Putamen (tissue), 1 donor: Measurements from ENCODE around the gene AK4.

Experiments used
- DNase-seq: peaks from one replicate; pipeline ENCODE4 v3.0.0-alpha.2; 2016; ENCODE audit warnings: low spot score

The AK4 gene

GRCh38 chr1:65176591-65176990 is 28.6 kb downstream of the AK4 start:
- DNase-seq = no peak

DNA sequence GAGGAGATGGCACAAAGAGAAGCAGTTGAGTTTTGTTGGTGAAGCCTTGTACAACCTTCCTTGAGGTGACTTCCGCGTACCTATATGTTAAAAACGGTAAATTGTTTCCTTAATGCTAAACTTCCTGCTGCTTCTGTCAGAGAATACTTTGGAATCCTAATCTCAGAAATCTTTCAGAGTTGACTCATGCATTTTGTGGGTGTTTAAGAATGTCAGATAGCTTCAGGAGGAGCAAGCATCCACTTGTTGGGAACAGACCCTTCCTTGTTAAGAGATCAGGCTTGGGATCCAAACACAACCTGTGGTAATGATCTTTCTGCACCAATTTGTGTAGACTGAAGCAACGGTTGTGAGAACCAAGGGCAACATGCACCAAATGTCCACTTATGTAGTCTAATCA is 29.5 kb downstream of the AK4 start:
- DNase-seq = no peak

DNA sequence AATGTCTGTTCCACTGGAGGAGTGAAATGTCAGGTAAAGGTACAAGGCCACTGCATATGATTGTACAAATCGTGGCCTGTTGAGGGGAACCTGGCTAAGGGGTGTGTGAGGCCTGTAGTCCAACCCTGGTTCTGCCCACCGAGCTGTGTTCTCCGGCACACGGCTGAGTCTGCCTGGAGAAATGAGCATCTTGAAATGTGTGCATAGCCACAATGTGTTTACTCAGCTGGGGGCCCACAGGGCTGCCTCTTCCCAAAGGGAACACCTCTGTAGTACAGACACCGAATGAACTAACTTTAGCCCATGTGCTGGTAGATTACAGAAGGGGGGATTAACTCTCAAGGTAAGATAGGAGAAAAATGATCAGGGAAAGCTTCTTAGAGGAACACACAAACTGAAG is 30.2 kb downstream of the AK4 start:
- no peak for DNase-seq

GRCh38 chr1:65179148-65179547 is 31.1 kb downstream of the AK4 start:
- no peak for DNase-seq

- DNase-seq = no peak
Observed at GRCh38 chr1:65180977-65181376, 33.0 kb downstream of the AK4 start.

- no peak for DNase-seq
Observed at GRCh38 chr1:65182658-65183268, 34.8 kb downstream of the AK4 start.

- DNase-seq = no peak
Observed at GRCh38 chr1:65189576-65190115, 41.6 kb downstream of the AK4 start.

GRCh38 chr1:65190229-65190628 is 42.2 kb downstream of the AK4 start:
- no peak for DNase-seq

- no peak for DNase-seq
Observed at GRCh38 chr1:65193129-65193695, 45.2 kb downstream of the AK4 start.

DNA sequence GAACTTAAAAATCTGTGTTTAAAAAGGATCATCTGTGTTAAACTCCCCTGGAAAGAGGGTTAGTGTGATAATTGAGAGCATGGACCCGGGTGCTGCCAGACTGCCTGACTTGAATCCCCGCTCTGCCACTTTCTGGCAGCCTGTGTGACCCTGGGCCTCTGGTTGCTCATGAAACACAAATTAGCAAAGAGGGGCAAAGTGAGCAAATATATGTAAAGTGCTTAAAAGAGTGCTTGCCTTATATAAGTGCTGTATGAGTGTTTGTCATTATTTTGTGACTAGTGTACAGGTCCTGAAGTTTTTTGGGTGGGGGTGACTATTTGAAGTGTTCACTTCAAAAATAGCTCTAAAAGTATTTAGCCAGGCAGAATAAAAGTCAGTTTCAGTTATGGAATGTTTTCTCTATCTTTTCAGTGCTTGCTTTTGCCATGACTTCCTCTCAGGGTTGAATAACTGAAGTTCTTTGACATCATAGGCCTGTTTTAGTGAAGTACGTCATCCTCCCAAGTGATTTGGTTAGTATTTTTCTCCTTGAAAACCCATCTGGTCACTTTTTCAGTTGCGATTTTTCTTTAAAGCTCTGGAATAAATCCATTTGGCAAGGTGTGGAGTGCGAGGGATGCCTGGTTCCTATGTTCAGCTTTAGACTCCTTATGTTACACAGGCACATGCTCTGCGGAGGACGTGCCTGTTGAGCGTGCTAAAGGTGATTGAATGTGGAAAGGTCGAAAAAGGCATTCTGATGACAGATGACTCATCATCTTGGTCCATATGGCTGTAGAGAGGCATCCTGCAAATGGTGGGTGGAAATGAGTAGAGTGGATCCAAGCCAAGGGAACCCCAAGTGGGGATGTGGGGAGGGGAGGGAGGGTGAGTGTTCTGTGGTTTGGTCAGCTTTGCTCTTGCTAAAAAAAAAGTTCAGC is 47.8 kb downstream of the AK4 start:
- DNase-seq = no peak

DNA sequence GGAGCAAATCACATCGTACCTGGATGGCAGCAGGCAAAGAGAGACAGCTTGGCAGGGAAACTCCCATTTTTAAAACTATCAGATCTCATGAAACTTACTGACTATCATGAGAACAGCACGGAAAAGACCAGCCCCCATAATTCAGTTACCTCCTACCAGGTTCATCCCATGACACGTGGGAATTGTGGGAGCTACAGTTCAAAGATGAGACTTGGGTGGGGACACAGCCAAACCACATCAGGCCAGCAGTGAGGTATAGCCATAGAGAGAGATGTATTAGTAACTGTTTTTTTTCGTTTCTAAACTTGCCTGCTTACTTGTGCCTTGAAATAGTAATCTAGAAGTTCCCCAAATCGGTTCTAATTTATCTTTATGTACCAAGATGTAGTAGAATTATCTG is 48.9 kb downstream of the AK4 start:
- DNase-seq = no peak

DNA sequence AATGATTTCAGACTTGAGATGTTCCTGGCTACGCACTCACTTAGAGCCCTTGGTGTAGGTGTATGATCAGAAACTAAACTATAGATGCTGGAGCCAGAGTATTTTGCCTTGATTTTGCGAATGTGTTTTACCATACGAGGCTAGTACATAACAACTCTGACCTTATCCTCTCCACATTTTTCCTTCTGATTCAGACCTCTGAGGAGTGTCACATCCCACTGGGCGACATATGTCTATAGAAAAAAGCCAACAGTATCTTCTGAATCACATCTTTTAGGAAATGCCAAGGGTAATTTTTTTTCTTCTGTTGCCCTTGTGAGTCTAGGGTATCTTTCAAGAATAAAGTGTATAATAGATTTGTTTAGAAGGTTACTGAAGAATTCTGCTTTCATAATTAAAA is 49.6 kb downstream of the AK4 start:
- no peak for DNase-seq

- DNase-seq = no peak
Observed at GRCh38 chr1:65198096-65198495, 50.1 kb downstream of the AK4 start.

DNA sequence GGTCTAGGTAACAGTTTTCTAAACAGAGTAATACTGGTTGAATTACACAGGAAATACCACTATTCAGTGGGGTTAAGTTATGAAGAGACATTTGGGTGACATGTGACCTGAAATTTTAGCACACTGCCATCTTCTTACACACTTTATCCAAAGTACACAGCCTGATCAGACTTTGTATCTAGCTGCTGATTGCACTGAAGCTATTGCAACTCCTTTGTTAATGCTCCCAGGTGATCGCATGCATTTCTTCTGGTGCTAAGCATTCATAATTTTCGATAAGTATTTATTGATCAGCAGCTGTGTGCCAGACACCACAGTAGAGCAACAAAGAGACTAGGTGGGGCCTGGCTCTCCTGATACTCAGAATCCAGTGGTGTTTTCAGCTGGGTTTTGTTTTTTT is 52.4 kb downstream of the AK4 start:
- DNase-seq = no peak

DNA sequence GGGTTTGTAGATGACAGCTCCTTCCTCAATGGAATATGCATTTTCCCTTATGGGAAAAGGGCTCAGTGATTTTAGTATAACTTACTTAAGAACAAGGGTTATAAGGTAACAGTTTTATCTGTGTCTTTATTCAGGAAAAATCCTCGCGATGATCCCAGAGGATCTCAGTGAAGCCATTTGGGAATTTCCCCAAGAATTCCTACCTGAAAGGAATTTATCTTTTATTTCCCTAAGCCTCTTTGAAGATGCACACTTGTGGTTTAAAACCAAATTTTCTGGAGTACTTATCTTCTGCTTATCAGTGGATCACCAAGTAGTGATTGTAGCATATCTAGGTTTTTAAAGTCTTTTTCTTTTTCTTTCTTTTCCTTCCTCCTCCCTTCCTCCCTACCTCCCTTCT is 58.8 kb downstream of the AK4 start:
- DNase-seq = no peak

DNA sequence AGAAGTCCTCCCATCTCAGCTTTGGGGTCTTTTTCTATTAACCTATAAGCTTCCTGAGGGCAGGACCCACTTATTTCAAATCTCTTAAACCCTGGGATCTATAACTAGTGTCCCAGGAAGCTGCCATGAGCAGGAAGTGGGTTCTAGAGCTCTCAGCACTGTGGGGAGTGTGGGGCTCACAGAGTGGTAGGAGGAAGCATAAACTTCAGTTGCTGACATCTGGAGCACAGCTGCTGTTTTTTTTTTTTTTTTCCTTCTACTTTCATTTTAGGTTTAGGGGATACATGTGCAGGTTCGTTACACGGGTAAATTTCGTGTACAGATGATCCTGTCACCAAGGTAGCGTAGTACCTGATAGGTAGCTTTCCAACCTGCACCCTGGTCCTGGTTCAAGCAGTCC is 59.3 kb downstream of the AK4 start:
- no peak for DNase-seq

- DNase-seq = peak; percentile 35
Observed at GRCh38 chr1:65208563-65208973, 60.6 kb downstream of the AK4 start.

GRCh38 chr1:65209005-65209885 is 61.2 kb downstream of the AK4 start:
- peak; percentile 16 for DNase-seq

DNA sequence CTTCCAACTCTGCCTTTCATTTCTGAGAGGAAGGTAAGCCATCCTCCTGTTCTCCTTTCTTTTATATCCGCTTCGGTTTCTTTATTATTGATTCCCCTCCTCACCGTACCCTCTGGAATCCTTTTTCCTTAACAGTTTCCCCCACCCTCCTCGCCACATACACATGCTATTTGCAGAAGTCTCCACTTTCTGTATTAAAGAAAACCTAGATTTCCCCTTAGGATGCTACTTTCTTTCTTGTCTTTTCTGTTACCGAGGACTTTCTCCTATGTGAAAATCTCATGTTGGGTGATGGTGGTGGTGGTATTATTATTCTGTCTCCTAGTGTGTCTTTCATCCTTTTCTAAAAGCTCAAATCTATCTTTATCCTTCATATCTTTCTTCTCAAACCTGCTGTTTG is 62.3 kb downstream of the AK4 start:
- no peak for DNase-seq

GRCh38 chr1:65211331-65211730 is 63.3 kb downstream of the AK4 start:
- no peak for DNase-seq

DNA sequence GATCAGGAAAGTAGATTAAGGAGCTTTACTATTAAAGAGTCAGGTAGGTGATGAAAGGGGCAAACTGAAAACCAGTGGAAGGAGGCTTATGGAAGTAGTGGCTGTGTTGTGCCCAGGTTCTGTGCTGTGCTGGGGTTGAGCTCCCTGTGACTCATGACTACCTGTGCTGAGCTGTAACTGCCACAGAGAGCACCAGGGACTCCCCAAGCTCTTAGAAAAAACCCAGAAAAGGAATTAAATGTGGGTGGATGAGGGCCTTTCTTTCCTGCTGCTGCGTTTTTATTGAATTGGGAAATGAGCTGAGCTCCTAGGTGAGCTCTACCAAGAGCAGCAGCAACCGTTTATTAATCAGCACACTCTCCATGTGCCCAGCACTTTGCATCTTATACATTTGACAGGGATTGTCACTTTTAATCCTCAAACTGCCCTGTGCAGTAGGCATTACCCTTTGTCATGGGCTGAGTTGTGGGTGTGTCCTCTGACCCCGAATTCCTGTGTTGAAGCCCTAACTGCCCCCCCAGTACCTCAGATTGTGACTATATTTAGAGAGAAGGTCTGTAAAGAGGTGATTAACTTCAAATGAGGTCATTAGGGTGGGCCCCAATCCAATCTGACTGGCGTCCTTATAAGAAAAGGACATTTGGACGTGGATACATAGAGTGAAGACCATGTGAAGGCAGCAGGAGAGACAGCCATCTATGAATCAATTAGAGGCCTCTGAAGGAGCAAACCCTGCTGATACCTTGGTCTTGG is 65.4 kb downstream of the AK4 start:
- peak; percentile 64 for DNase-seq
